Activated naive CD8-positive, alpha-beta T cell treated with anti-CD3 and anti-CD28 coated beads, Interleukin-2, amount 50 U/mL, for 24 hours (primary cell): ENCODE results near the gene BCL7A.
A peak's percentile ranks its signal among the peaks of the same experiment; 100 is the strongest.
"Not testable (repeated sequence)": the region's sequence is repeated elsewhere in the genome, so short reads cannot be mapped to it uniquely, and the experiment has no call there.

Experiments used
- ATAC-seq: fragments of 150-1000 bp; cut with Tn5 transposase; one replicate; pipeline ENCODE4 v1.10.0; 2021
- DNase-seq: peaks from one replicate; pipeline ENCODE4 v3.0.0; 2021
- H3K27ac Mint-ChIP-seq: one replicate; pipeline ENCODE4 v1.8.0; 2021; ENCODE audit warnings: mild to moderate bottlenecking, mixed read lengths
- H3K27me3 Mint-ChIP-seq: one replicate; pipeline ENCODE4 v1.8.0; 2021; ENCODE audit warnings: mixed read lengths
- H3K36me3 Mint-ChIP-seq: one replicate; pipeline ENCODE4 v1.8.0; 2021; ENCODE audit warnings: low read depth, mixed read lengths
- H3K4me1 Mint-ChIP-seq: one replicate; pipeline ENCODE4 v1.8.0; 2021; ENCODE audit warnings: mixed read lengths
- H3K4me3 Mint-ChIP-seq: one replicate; pipeline ENCODE4 v1.8.0; 2021; ENCODE audit warnings: mild to moderate bottlenecking, moderate library complexity, mixed read lengths
- H3K9me3 Mint-ChIP-seq: one replicate; pipeline ENCODE4 v1.8.0; 2021; ENCODE audit warnings: mixed read lengths

Gene BCL7A

DNA sequence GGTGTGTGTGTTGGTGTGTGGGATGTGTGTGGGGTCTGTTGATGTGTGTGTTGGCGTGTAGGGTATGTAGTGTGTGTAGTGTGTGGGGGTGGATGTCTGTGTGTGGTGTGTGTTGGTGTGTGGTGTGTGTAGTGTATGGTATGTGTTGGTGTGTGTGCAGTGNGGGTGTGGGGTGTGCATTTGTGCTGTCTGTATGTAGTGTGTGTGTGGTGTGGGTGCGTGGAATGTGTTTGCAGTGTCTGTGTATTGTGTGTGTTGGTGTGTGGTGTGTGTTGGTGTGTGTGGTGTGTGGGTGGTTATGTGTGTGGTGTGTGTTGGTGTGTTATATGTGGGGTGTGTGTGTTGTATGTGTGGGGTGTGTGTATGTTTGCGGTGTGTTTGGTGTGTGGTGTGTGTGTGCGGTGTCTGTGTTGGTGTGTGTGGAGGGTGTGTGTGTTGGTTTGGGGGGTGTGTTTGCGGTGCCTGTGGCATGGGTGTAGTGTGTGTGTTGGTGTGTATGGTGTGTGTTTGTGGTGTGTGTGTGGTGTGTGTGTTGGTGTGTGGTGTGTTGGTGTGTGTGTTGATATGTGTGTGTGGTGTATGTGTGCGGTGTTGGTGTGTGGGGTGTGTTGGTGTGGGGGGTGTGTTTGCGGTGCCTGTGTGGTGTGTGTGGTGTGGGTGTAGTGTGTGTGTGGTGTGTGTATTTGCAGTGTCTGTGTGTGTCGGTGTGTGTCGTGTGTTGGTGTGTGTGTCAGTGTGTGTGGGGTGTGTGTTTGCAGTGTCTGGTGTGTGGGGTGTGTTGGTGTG lies 71.6 kb downstream of the BCL7A start:
- no peak overlapping the region for H3K4me3 Mint-ChIP-seq
- no peaks in the 10 kb centered on the region for H3K27me3 Mint-ChIP-seq
- H3K9me3 Mint-ChIP-seq: no peaks in the 10 kb centered on the region
- H3K4me1 Mint-ChIP-seq: peaks cover 25% of the 10 kb centered on the region
- ATAC-seq (no peak), DNase-seq (no peak)
- H3K27ac Mint-ChIP-seq: no peak overlapping the region
- peaks cover 10% of the 10 kb centered on the region for H3K36me3 Mint-ChIP-seq

DNA sequence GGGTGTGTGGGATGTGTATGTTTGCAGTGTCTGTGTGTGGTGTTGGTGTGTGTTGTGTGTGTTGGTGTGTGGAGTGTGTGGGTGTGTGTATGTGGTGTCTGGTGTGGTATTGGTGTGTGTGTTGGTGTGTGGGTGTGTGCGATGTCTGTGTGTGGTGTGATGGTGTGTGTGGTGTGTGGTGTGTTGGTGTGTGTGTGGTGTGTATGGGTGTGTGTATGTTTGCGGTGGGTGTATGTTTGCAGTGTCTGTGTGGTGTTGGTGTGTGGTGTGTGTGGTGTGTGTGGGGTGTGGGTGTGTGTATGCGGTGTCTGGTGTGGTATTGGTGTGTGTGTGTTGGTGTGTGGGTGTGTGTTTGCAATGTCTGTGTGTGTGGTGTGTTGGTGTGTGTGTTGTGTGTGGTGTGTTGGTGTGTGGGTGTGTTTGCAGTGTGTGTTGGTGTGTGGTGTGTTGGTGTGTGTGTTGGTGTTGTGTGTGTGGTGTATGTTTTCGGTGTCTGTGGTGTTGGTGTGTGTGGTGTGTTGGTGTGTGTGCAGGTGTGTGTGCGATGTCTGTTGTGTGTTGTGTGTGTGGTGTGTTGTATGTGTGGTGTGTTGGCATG lies 72.6 kb downstream of the BCL7A start:
- Mint-ChIP-seq H3K27ac (no peak overlapping the region), H3K9me3 (no peaks in the 10 kb centered on the region), H3K27me3 (no peaks in the 10 kb centered on the region), H3K4me3 (no peak overlapping the region), H3K36me3 (peaks cover 10% of the 10 kb centered on the region), H3K4me1 (peaks cover 30% of the 10 kb centered on the region)
- ATAC-seq: no peak
- no peak for DNase-seq

- H3K36me3 Mint-ChIP-seq: peaks cover 10% of the 10 kb centered on the region
- ATAC-seq (no peak), DNase-seq (no peak)
- H3K4me3 Mint-ChIP-seq: no peak overlapping the region
- H3K27ac Mint-ChIP-seq: no peak overlapping the region
- H3K4me1 Mint-ChIP-seq: peaks cover 37% of the 10 kb centered on the region
- H3K9me3 Mint-ChIP-seq: no peaks in the 10 kb centered on the region
- no peaks in the 10 kb centered on the region for H3K27me3 Mint-ChIP-seq
Measured at GRCh38 chr12:122094735-122095631, 73.3 kb downstream of the BCL7A start.

- ATAC-seq (no peak), DNase-seq (no peak)
- peaks cover 47% of the 10 kb centered on the region for H3K4me1 Mint-ChIP-seq
- H3K36me3 Mint-ChIP-seq: peaks cover 6% of the 10 kb centered on the region
- H3K27ac Mint-ChIP-seq: peak overlapping the region; percentile 16
- no peaks in the 10 kb centered on the region for H3K27me3 Mint-ChIP-seq
- no peak overlapping the region for H3K4me3 Mint-ChIP-seq
- no peaks in the 10 kb centered on the region for H3K9me3 Mint-ChIP-seq
Measured at GRCh38 chr12:122096014-122096413, 74.3 kb downstream of the BCL7A start.

DNA sequence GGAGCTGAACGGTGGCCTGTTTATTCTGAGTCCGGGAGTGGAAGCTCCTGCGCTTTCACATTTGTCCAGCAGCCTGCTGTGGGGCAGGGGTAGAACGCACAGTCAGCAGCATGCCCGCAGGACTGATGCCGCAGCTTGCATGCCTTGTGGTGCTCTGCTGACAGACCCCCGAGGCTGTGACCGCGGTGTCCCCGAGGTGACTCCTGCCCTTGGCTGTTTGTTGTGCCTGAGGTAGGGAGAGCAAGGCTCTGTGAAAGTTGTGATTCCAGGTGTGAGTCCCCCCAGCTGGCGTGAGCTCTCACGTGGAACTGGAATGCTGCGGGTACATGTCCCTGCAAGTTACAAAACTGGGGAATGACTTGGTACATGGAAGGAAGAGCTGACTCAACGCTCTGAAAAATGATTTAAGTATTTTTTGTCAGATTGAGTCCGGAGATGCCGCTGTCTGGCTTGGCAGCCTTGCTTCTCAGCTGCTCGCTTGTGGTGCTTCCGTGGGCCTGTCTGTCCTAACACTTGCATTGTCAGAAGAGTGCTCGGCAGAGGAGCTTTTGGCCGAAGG lies 75.0 kb downstream of the BCL7A start:
- no peak overlapping the region for H3K4me3 Mint-ChIP-seq
- H3K4me1 Mint-ChIP-seq: peaks cover 53% of the 10 kb centered on the region
- no peak for DNase-seq
- peak overlapping the region; percentile 16 for H3K27ac Mint-ChIP-seq
- ATAC-seq: no peak
- H3K27me3 Mint-ChIP-seq: no peaks in the 10 kb centered on the region
- H3K36me3 Mint-ChIP-seq: peaks cover 1% of the 10 kb centered on the region
- H3K9me3 Mint-ChIP-seq: no peaks in the 10 kb centered on the region

- Mint-ChIP-seq H3K27ac (peak overlapping the region; percentile 53), H3K9me3 (no peaks in the 10 kb centered on the region), H3K36me3 (peaks cover 4% of the 10 kb centered on the region), H3K27me3 (no peaks in the 10 kb centered on the region), H3K4me3 (no peak overlapping the region), H3K4me1 (peaks cover 59% of the 10 kb centered on the region)
- ATAC-seq (no peak), DNase-seq (no peak)
Measured at GRCh38 chr12:122097584-122097926, 75.9 kb downstream of the BCL7A start.

GRCh38 chr12:122097927-122098756 lies 76.5 kb downstream of the BCL7A start:
- peak overlapping the region; percentile 1 for H3K4me3 Mint-ChIP-seq

DNA sequence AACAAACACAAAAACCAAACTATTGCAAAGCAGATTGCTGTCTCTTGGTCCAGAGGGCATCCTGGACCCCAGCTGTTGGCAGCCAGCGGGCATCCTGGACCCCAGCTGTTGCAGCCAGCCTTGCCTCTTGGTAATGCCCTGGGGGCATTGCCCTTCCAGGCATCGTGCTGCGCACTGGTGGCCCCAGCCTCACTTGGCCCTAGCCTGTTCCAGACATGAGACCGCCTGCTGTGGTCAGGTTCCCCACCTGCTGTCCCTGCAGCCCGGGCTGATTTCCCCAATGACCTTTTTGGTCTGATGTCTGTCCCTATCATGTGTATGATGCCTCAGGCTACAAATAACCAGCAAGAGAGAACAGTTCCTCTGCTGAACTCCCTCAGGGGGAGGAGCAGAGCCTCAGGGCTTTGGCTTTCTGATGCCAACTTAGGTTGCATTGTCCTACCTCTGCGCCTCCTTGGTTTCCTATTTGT lies 77.6 kb downstream of the BCL7A start:
- Mint-ChIP-seq H3K27ac (peak overlapping the region; percentile 63), H3K4me1 (peaks cover 69% of the 10 kb centered on the region), H3K27me3 (no peaks in the 10 kb centered on the region), H3K4me3 (no peak overlapping the region), H3K9me3 (no peaks in the 10 kb centered on the region), H3K36me3 (peaks cover 4% of the 10 kb centered on the region)
- no peak for ATAC-seq
- DNase-seq: no peak

More at GRCh38 chr12:122097927-122098756, 76.5 kb downstream of the BCL7A start:
- Mint-ChIP-seq H3K4me1 (peaks cover 61% of the 10 kb centered on the region), H3K9me3 (no peaks in the 10 kb centered on the region), H3K36me3 (peaks cover 4% of the 10 kb centered on the region), H3K27ac (peak overlapping the region; percentile 53), H3K27me3 (no peaks in the 10 kb centered on the region)
- DNase-seq (no peak), ATAC-seq (no peak)

DNA sequence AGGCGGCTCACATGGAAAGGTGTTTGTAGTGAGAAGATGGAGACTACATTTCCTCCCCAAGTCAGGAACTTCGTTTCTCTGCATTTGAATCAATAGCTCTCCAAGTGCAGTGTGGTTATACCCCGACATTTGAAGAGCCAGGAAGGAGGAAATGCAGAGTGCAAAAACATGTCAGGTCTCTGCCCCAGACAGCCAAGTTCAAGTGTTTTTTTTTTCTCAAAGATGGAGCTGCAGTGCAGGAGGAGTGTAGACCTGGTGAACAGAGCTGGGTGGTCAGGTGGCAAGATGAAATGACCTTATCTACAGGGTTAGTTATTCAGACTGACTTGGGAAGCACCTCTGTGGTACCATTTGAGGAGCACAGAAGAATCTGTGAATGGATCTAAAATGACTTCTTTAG lies 78.2 kb downstream of the BCL7A start:
- H3K9me3 Mint-ChIP-seq: no peaks in the 10 kb centered on the region
- peaks cover 74% of the 10 kb centered on the region for H3K4me1 Mint-ChIP-seq
- H3K4me3 Mint-ChIP-seq: no peak overlapping the region
- H3K36me3 Mint-ChIP-seq: peaks cover 4% of the 10 kb centered on the region
- H3K27ac Mint-ChIP-seq: peak overlapping the region; percentile 63
- no peaks in the 10 kb centered on the region for H3K27me3 Mint-ChIP-seq
- DNase-seq (no peak), ATAC-seq (peak; percentile 21)

DNA sequence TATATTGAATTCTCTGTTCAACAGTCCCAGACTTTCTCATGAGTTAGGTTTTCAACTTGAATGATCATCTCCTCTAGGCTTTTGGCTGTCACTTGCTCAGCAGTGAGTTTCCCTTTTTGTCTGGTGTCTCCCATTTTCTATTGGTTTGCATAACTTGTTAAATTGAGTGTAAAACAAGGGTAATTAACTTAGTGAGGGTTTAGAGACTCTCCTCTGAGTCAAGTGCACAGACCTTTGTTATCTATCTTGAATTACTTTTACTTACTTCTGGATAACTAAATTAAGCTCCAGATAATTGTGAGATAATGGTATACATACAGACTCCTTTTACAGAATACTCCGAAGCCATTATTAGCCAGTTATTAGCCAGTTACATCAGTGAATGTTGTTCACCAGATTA lies 78.9 kb downstream of the BCL7A start:
- Mint-ChIP-seq H3K4me1 (peaks cover 81% of the 10 kb centered on the region), H3K4me3 (no peak overlapping the region), H3K36me3 (peaks cover 4% of the 10 kb centered on the region), H3K27ac (no peak overlapping the region), H3K9me3 (no peaks in the 10 kb centered on the region), H3K27me3 (no peaks in the 10 kb centered on the region)
- DNase-seq: no peak
- no peak for ATAC-seq

- H3K4me1 Mint-ChIP-seq: peaks cover 86% of the 10 kb centered on the region
- peaks cover 6% of the 10 kb centered on the region for H3K36me3 Mint-ChIP-seq
- no peak overlapping the region for H3K4me3 Mint-ChIP-seq
- no peaks in the 10 kb centered on the region for H3K9me3 Mint-ChIP-seq
- H3K27me3 Mint-ChIP-seq: no peaks in the 10 kb centered on the region
- DNase-seq: no peak
- no peak for ATAC-seq
- H3K27ac Mint-ChIP-seq: no peak overlapping the region
Measured at GRCh38 chr12:122102331-122102730, 80.6 kb downstream of the BCL7A start.

DNA sequence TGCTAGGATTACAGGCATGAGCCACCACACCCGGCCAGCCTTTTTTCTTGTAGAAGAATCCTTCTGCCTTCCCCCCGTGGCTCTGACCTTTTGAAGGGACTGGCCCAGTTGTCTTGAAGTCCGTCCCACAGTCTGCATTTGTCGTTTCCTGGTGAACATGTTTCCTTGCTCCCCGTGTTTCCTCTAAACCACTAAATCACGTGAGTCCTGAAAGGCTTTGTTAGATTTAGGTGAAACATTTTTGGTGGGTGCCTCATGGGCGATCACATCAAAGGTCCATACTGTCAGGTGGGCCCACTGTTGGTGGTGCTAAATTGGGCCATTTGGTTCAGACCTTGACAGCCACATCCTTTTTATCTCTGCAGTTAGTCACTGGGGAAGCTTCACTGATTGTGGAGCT lies 83.2 kb downstream of the BCL7A start:
- Mint-ChIP-seq H3K27me3 (no peaks in the 10 kb centered on the region), H3K36me3 (peaks cover 11% of the 10 kb centered on the region), H3K4me3 (peak overlapping the region; percentile 53), H3K9me3 (no peaks in the 10 kb centered on the region), H3K4me1 (peaks cover 88% of the 10 kb centered on the region), H3K27ac (peak overlapping the region; percentile 88)
- peak; percentile 79 for ATAC-seq
- DNase-seq: peak; percentile 67

- Mint-ChIP-seq H3K4me1 (peaks cover 86% of the 10 kb centered on the region), H3K36me3 (peaks cover 13% of the 10 kb centered on the region), H3K27ac (peak overlapping the region; percentile 88), H3K4me3 (peak overlapping the region; percentile 54)
- H3K27me3 Mint-ChIP-seq, DNase-seq, ATAC-seq, H3K9me3 Mint-ChIP-seq: not testable (repeated sequence)
Measured at GRCh38 chr12:122105496-122105895, 83.8 kb downstream of the BCL7A start.

GRCh38 chr12:122106843-122107242 lies 85.2 kb downstream of the BCL7A start:
- no peaks in the 10 kb centered on the region for H3K27me3 Mint-ChIP-seq
- ATAC-seq: no peak
- DNase-seq: no peak
- no peak overlapping the region for H3K4me3 Mint-ChIP-seq
- no peaks in the 10 kb centered on the region for H3K9me3 Mint-ChIP-seq
- H3K27ac Mint-ChIP-seq: peak overlapping the region; percentile 56
- H3K36me3 Mint-ChIP-seq: peaks cover 12% of the 10 kb centered on the region
- peaks cover 84% of the 10 kb centered on the region for H3K4me1 Mint-ChIP-seq
